HepG2 (cell line): ENCODE measurements around the gene USP20. TPM values are rescaled to one million over a fixed set of nuclear protein-coding genes. Genes with fewer than 3 reads are reported as not detected.

Experiments used
- GATAD1 ChIP-seq: IDR thresholded peaks from 2 replicates; pipeline ENCODE4 v1.6.1; 2016; ENCODE audit warnings: missing genetic modification reagents, missing compliant biosample characterization
- POLR2AphosphoS5 ChIP-seq: IDR thresholded peaks from 2 replicates; pipeline ENCODE4 v1.6.1; 2012; ENCODE audit warnings: low read depth, low read length
- SAFB2 ChIP-seq: sonication (generic); formaldehyde crosslinking; IDR thresholded peaks from 2 replicates; pipeline ENCODE4 v1.5.1; 2020; ENCODE audit warnings: missing genetic modification reagents, low read depth, mild to moderate bottlenecking, borderline replicate concordance
- SIN3B ChIP-seq: fragments of 150-350 bp; IDR thresholded peaks from 2 replicates; pipeline ENCODE4 v1.6.1; 2014; ENCODE audit warnings: low read length
- YY1 ChIP-seq: IDR thresholded peaks from 2 replicates; pipeline ENCODE4 v1.6.1; 2011; ENCODE audit warnings: low read length, low read depth, moderate library complexity, mild to moderate bottlenecking; ENCODE audit not compliant: insufficient read depth, insufficient replicate concordance
- ZNF124 ChIP-seq: sonication (generic); formaldehyde crosslinking; IDR thresholded peaks from 2 replicates; pipeline ENCODE4 v1.4.0; 2020; ENCODE audit warnings: missing genetic modification reagents
- ZNF224 ChIP-seq: sonication (generic); formaldehyde crosslinking; IDR thresholded peaks from 2 replicates; pipeline ENCODE4 v1.5.0; 2020; ENCODE audit warnings: mild to moderate bottlenecking, missing genetic modification reagents
- ZNF557 ChIP-seq: sonication (generic); formaldehyde crosslinking; IDR thresholded peaks from 2 replicates; pipeline ENCODE4 v1.4.0; 2020; ENCODE audit warnings: missing genetic modification reagents
- ZNF761 ChIP-seq: sonication (generic); formaldehyde crosslinking; conservative IDR thresholded peaks from 2 replicates; pipeline ENCODE4 v1.4.0; 2020; ENCODE audit warnings: mild to moderate bottlenecking, missing genetic modification reagents
- polyA plus RNA-seq, 8 experiments: library from polyadenylated mRNA; depleted of rRNA in 3 of 8; stranded (reverse) in 7 of 8; unstranded in 1 of 8; fragments of >200 nt; fragmentation: Illumina TruSeq in 4 of 8; extraction: Trizol in 4 of 8; gene quantifications; 2 replicates each; pipeline versions ENCODE4 v1.2.1 to v1.2.3, GENCODE V29; 2011 to 2016; ENCODE audit warnings: low read depth in 4 of 8, missing spikeins in 1 of 8, mixed read lengths in 1 of 8; ENCODE audit not compliant: insufficient read depth in 1 of 8
- total RNA-seq, 5 experiments: library from RNA; depleted of rRNA; stranded (reverse); fragments of >200 nt; fragmentation: Illumina TruSeq; extraction: Trizol; gene quantifications; 2 replicates each; pipeline ENCODE4 v1.2.3, GENCODE V29; 2016; ENCODE audit warnings: low read depth in 1 of 5
- TF ChIP-seq, protein P1 (sequence below): sonication (generic); formaldehyde crosslinking; IDR thresholded peaks from 2 replicates; pipeline ENCODE4 v1.5.1; 2020; ENCODE audit warnings: missing genetic modification reagents, mild to moderate bottlenecking, borderline replicate concordance
- TF ChIP-seq, protein P2 (sequence below): sonication (generic); formaldehyde crosslinking; IDR thresholded peaks from 2 replicates; pipeline ENCODE4 v1.5.0; 2020; ENCODE audit warnings: missing genetic modification reagents, mild to moderate bottlenecking, borderline replicate concordance
- TF ChIP-seq, protein P3 (sequence below): sonication (generic); formaldehyde crosslinking; IDR thresholded peaks from 2 replicates; pipeline ENCODE4 v1.5.0; 2020; ENCODE audit warnings: mild to moderate bottlenecking, missing genetic modification reagents, moderate library complexity
- TF ChIP-seq, protein P4 (sequence below), 2 experiments: sonication (generic) in 1 of 2; formaldehyde crosslinking in 1 of 2; IDR thresholded peaks; 2 replicates each; pipeline versions ENCODE4 v1.4.0 to v1.6.1; 2016 to 2020; ENCODE audit warnings: borderline replicate concordance in 1 of 2, low read depth in 1 of 2, mild to moderate bottlenecking in 1 of 2, missing genetic modification reagents in 1 of 2
- TF ChIP-seq, protein P5 (sequence below): IDR thresholded peaks from 2 replicates; pipeline ENCODE4 v1.6.1; 2016

Gene USP20
- total and polyA plus RNA-seq, 2 of the 13 experiments (the other 11 are each of a cell fraction or from before 2014, with no cell fraction given) = 4.4 to 5.9 TPM

DNA sequence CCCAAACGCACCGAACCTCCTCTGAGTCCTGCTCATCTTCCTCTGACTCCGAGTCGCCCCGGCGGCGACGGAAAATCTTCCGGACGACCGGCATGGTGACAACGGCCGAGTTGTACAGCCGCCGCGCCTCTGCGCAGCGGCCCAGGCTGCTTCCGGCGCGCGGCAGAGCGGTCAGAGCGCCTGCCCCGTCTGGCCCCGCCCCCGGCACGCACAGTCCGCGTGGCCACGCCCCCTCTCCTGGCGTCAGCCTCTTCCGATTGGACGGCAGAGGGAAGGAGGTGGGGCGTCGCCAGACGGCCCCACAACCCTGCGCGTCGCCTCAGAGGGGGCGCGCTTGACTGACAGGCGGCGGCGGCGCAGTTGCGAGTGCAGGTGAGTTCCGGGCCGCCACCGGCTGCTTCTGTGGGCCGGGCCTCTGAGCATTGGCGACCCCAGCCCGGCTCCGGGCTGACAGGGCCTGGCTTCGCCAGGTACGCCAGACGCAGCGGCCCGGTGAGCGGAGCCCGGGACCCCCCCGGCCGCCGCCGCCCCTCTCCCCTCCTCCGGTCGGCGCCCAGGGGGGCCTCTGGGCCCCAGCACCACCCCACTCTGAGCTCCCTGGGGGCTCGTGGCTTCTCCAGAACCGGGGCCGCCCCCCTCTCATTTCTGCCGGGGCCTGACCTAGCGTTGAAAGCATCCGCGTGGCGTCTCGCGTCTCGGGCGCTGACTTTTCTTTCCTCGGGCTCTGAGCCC lies at the start of gene USP20, which contains the start of gene C9orf78 (continued):
- TF ChIP-seq, protein P1, sequence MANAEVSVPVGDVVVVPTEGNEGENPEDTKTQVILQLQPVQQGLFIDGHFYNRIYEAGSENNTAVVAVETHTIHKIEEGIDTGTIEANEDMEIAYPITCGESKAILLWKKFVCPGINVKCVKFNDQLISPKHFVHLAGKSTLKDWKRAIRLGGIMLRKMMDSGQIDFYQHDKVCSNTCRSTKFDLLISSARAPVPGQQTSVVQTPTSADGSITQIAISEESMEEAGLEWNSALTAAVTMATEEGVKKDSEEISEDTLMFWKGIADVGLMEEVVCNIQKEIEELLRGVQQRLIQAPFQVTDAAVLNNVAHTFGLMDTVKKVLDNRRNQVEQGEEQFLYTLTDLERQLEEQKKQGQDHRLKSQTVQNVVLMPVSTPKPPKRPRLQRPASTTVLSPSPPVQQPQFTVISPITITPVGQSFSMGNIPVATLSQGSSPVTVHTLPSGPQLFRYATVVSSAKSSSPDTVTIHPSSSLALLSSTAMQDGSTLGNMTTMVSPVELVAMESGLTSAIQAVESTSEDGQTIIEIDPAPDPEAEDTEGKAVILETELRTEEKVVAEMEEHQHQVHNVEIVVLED = peak; percentile 94
- TF ChIP-seq GATAD1 (CRISPR knock-in tag) = peak; percentile 95
- TF ChIP-seq SAFB2 = no peak
- TF ChIP-seq YY1 = peak; percentile 75
- TF ChIP-seq ZNF224 (CRISPR knock-in tag) = no peak
- TF ChIP-seq POLR2AphosphoS5 = peak; percentile 79
- TF ChIP-seq, protein P2, sequence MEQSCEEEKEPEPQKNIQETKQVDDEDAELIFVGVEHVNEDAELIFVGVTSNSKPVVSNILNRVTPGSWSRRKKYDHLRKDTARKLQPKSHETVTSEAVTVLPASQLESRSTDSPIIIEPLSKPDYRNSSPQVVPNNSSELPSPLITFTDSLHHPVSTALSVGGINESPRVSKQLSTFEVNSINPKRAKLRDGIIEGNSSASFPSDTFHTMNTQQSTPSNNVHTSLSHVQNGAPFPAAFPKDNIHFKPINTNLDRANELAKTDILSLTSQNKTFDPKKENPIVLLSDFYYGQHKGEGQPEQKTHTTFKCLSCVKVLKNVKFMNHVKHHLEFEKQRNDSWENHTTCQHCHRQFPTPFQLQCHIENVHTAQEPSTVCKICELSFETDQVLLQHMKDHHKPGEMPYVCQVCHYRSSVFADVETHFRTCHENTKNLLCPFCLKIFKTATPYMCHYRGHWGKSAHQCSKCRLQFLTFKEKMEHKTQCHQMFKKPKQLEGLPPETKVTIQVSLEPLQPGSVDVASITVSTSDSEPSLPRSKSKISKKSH (CRISPR knock-in tag) = no peak
- peak; percentile 69 for TF ChIP-seq ZNF761
- TF ChIP-seq ZNF124 (CRISPR knock-in tag) = 0 out of 2 replicates have a peak, but pooled peaks have one; percentile 31
- TF ChIP-seq, protein P3, sequence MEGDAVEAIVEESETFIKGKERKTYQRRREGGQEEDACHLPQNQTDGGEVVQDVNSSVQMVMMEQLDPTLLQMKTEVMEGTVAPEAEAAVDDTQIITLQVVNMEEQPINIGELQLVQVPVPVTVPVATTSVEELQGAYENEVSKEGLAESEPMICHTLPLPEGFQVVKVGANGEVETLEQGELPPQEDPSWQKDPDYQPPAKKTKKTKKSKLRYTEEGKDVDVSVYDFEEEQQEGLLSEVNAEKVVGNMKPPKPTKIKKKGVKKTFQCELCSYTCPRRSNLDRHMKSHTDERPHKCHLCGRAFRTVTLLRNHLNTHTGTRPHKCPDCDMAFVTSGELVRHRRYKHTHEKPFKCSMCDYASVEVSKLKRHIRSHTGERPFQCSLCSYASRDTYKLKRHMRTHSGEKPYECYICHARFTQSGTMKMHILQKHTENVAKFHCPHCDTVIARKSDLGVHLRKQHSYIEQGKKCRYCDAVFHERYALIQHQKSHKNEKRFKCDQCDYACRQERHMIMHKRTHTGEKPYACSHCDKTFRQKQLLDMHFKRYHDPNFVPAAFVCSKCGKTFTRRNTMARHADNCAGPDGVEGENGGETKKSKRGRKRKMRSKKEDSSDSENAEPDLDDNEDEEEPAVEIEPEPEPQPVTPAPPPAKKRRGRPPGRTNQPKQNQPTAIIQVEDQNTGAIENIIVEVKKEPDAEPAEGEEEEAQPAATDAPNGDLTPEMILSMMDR (CRISPR knock-in tag) = peak; percentile 49
- TF ChIP-seq ZNF557 = no peak
- peak; percentile 87 for TF ChIP-seq SIN3B
- TF ChIP-seq, protein P4, sequence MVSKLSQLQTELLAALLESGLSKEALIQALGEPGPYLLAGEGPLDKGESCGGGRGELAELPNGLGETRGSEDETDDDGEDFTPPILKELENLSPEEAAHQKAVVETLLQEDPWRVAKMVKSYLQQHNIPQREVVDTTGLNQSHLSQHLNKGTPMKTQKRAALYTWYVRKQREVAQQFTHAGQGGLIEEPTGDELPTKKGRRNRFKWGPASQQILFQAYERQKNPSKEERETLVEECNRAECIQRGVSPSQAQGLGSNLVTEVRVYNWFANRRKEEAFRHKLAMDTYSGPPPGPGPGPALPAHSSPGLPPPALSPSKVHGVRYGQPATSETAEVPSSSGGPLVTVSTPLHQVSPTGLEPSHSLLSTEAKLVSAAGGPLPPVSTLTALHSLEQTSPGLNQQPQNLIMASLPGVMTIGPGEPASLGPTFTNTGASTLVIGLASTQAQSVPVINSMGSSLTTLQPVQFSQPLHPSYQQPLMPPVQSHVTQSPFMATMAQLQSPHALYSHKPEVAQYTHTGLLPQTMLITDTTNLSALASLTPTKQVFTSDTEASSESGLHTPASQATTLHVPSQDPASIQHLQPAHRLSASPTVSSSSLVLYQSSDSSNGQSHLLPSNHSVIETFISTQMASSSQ (IDR thresholded peaks at IDR 0.05; ENCODE audit: low read depth) = no peak
- TF ChIP-seq, protein P4 (CRISPR knock-in tag; IDR thresholded peaks at IDR 0.05; ENCODE audit: borderline replicate concordance) = peak; percentile 32; the same call in 1 of the 2 replicates
- TF ChIP-seq, protein P5, sequence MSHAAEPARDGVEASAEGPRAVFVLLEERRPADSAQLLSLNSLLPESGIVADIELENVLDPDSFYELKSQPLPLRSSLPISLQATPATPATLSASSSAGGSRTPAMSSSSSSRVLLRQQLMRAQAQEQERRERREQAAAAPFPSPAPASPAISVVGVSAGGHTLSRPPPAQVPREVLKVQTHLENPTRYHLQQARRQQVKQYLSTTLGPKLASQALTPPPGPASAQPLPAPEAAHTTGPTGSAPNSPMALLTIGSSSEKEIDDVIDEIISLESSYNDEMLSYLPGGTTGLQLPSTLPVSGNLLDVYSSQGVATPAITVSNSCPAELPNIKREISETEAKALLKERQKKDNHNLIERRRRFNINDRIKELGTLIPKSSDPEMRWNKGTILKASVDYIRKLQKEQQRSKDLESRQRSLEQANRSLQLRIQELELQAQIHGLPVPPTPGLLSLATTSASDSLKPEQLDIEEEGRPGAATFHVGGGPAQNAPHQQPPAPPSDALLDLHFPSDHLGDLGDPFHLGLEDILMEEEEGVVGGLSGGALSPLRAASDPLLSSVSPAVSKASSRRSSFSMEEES (CRISPR knock-in tag) = peak; percentile 36; the same call in 1 of the 2 replicates
